ENCODE measurements around the gene ERBB2. TPM values are rescaled to one million over a fixed set of nuclear protein-coding genes. Genes with fewer than 3 reads are reported as not detected.
A peak's percentile ranks its signal among the peaks of the same experiment; 100 is the strongest.

Gene ERBB2
- total and polyA plus RNA-seq, 2 of the 13 experiments (the other 11 are each of a cell fraction or from before 2014, with no cell fraction given), result 57.7 to 64.1 TPM

DNA sequence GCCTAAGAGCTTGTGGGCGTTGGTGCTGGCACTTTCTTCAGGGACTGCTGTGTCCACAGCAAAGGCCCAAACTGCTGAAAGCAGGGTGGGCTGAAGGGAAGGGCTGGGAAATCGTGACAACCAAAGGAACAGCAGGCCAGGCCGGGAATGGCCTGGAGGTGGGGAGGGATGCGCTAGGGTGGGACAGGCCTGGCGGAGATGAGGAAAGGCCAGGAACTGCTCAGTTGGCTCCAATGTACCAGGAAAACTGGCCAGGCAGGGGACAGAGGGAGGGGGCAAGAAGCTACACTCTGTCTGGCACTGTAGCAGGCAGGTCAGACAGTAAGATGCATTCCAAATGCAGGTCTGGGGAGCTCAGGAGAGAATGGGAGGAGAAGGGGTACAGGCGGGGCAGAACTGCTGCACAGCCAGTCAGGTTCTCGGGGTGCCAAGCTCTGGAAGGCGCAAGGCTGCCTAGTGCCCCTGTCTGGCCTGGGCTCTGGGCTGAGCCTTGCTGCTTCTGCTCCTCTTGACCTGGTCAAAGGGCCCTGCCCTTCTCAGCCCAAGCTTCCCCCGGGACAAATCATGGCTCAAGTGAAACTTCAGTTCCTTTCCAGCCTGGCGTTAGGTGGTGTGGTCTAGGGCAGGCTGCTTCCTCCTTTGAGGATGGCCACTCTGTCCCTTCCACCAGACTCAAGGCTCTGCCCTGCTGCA lies 24.3 kb upstream of the ERBB2 start:
- BruUV-seq (replicated peaks), result no TSS peak
- no peak for ATAC-seq
- no peak for DNase-seq (ENCODE audit: low spot score)
- TF ChIP-seq ZNF709 (CRISPR knock-in tag; IDR thresholded peaks at IDR 0.05), result no peak
- TF ChIP-seq, protein P1, sequence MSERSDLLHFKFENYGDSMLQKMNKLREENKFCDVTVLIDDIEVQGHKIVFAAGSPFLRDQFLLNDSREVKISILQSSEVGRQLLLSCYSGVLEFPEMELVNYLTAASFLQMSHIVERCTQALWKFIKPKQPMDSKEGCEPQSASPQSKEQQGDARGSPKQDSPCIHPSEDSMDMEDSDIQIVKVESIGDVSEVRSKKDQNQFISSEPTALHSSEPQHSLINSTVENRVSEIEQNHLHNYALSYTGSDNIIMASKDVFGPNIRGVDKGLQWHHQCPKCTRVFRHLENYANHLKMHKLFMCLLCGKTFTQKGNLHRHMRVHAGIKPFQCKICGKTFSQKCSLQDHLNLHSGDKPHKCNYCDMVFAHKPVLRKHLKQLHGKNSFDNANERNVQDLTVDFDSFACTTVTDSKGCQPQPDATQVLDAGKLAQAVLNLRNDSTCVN (CRISPR knock-in tag; IDR thresholded peaks at IDR 0.05; ENCODE audit: borderline replicate concordance), result 0 out of 2 replicates have a peak, but pooled peaks have one; percentile 2
- TF ChIP-seq, protein P2, sequence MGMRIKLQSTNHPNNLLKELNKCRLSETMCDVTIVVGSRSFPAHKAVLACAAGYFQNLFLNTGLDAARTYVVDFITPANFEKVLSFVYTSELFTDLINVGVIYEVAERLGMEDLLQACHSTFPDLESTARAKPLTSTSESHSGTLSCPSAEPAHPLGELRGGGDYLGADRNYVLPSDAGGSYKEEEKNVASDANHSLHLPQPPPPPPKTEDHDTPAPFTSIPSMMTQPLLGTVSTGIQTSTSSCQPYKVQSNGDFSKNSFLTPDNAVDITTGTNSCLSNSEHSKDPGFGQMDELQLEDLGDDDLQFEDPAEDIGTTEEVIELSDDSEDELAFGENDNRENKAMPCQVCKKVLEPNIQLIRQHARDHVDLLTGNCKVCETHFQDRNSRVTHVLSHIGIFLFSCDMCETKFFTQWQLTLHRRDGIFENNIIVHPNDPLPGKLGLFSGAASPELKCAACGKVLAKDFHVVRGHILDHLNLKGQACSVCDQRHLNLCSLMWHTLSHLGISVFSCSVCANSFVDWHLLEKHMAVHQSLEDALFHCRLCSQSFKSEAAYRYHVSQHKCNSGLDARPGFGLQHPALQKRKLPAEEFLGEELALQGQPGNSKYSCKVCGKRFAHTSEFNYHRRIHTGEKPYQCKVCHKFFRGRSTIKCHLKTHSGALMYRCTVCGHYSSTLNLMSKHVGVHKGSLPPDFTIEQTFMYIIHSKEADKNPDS (CRISPR knock-in tag; IDR thresholded peaks at IDR 0.05), result peak; percentile 65; the same call in 1 of the 2 replicates
- no peak for TF ChIP-seq MXI1 (IDR thresholded peaks at IDR 0.05; ENCODE audit: borderline replicate concordance, low read depth, low read length)
- TF ChIP-seq PPARG (CRISPR knock-in tag; conservative IDR thresholded peaks at IDR 0.05), result no peak
- no peak for TF ChIP-seq ZNF7 (CRISPR knock-in tag; IDR thresholded peaks at IDR 0.05)
- TF ChIP-seq NRL (CRISPR knock-in tag; IDR thresholded peaks at IDR 0.05; ENCODE audit: borderline replicate concordance), result no peak
- TF ChIP-seq ATRX (CRISPR knock-in tag; IDR thresholded peaks at IDR 0.05; ENCODE audit: borderline replicate concordance), result no peak
- TF ChIP-seq SIN3B (IDR thresholded peaks at IDR 0.05; ENCODE audit: low read length), result no peak
- TF ChIP-seq NFIC (IDR thresholded peaks at IDR 0.05; ENCODE audit: low read length), result no peak
- TF ChIP-seq ZNF230 (CRISPR knock-in tag; IDR thresholded peaks at IDR 0.05), result no peak
- 0 out of 2 replicates have a peak, but pooled peaks have one; percentile 41 for TF ChIP-seq SP4 (CRISPR knock-in tag; IDR thresholded peaks at IDR 0.05)
- TF ChIP-seq CENPX (CRISPR knock-in tag; IDR thresholded peaks at IDR 0.05), result no peak
- no peak for TF ChIP-seq ZNF263 (CRISPR knock-in tag; IDR thresholded peaks at IDR 0.05)
- no peak for TF ChIP-seq TAF15 (IDR thresholded peaks at IDR 0.05; ENCODE audit: low read depth, low read length, poor library complexity, severe bottlenecking)
- no peak for TF ChIP-seq ZNF10 (CRISPR knock-in tag; IDR thresholded peaks at IDR 0.05; ENCODE audit: borderline replicate concordance, low read depth)
- no peak for TF ChIP-seq RFX1 (IDR thresholded peaks at IDR 0.05)
- TF ChIP-seq ZNF33B (CRISPR knock-in tag; IDR thresholded peaks at IDR 0.05), result no peak
- TF ChIP-seq, protein P3, sequence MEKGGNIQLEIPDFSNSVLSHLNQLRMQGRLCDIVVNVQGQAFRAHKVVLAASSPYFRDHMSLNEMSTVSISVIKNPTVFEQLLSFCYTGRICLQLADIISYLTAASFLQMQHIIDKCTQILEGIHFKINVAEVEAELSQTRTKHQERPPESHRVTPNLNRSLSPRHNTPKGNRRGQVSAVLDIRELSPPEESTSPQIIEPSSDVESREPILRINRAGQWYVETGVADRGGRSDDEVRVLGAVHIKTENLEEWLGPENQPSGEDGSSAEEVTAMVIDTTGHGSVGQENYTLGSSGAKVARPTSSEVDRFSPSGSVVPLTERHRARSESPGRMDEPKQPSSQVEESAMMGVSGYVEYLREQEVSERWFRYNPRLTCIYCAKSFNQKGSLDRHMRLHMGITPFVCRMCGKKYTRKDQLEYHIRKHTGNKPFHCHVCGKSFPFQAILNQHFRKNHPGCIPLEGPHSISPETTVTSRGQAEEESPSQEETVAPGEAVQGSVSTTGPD (CRISPR knock-in tag; IDR thresholded peaks at IDR 0.05), result no peak
- TF ChIP-seq JUN (CRISPR knock-in tag; IDR thresholded peaks at IDR 0.05), result no peak
- 0 out of 2 replicates have a peak, but pooled peaks have one; percentile 55 for TF ChIP-seq FOXC1 (CRISPR knock-in tag; IDR thresholded peaks at IDR 0.05; ENCODE audit: borderline replicate concordance)
- TF ChIP-seq ZBTB7B (CRISPR knock-in tag; IDR thresholded peaks at IDR 0.05), result peak; percentile 16; the same call in 1 of the 2 replicates

More for the DNA sequence above, 24.3 kb upstream of the ERBB2 start:
- Histone ChIP-seq H3K4me3 (replicated peaks in 1 of 3; ENCODE audit: insufficient read depth in 1 of 3, low read depth in 2 of 3, low read length in 3 of 3) (peak overlapping the region in 1 of 3 experiments; percentile 49; a peak in 2 of 6 replicates), H3K9ac (ENCODE audit: insufficient read depth, low read depth, low read length) (peak overlapping the region; percentile 55), H3K27me3 (ENCODE audit: control insufficient read depth in 1 of 2, insufficient read depth in 2 of 2, low read length in 2 of 2) (peaks cover 3 to 10% of the 10 kb centered on the region in 2 experiments; a peak in 3 of 5 replicates), H3K9me3 (ENCODE audit: low read length) (no peaks in the 10 kb centered on the region), H3K27ac (ENCODE audit: extremely low read length, insufficient read depth, low read length) (peak overlapping the region; percentile 62), H3K4me1 (ENCODE audit: insufficient read depth, low read length) (peaks cover 88% of the 10 kb centered on the region), H3K4me2 (ENCODE audit: low read depth, low read length) (peak overlapping the region; percentile 55), H4K20me1 (ENCODE audit: insufficient read depth, low read length) (no peaks in the 10 kb centered on the region), H3K79me2 (ENCODE audit: insufficient read depth, low read length) (no peaks in the 10 kb centered on the region), H3K36me3 (replicated peaks in 1 of 2; ENCODE audit: control insufficient read depth in 1 of 2, insufficient read depth in 2 of 2, low read length in 2 of 2) (no peaks in the 10 kb centered on the region), H2AFZ (ENCODE audit: low read length) (no peak overlapping the region)
- intact Hi-C loops (cut with micrococcal nuclease; ENCODE audit: unreplicated experiment), result no loop called here
- WGBS (ENCODE audit: low lambda C conversion rate), result 83% methylated on average over 10 of the region's 10 CpGs
- CTCF ChIA-PET (ENCODE audit: low intra/inter-chr PET ratio, low total read pairs), result interaction anchor here (1.2 to 8.5 kb wide), 2 partner anchors 54 kb away, joined by 4 to 136 read pairs; no protein-coding TSS in a partner anchor
- FAIRE-seq, result no peak
- in situ Hi-C loops (cut with HindIII; ENCODE audit: extremely low pct_ligation_motif_present, low pct_unique_long_range_greater_than_20kb), result no loop called here
- POLR2A ChIA-PET, result interaction anchor here (0.6 to 9.4 kb wide), 15 partner anchors 9 to 77 kb away, joined by 3 to 96 read pairs (median 5); partner anchors contain the start of genes ERBB2, GRB7, MIEN1 and PGAP3
